ENCODE results near the gene COL1A1. TPM values are rescaled to one million over a fixed set of nuclear protein-coding genes. Genes with fewer than 3 reads are reported as not detected.
A peak's percentile ranks its signal among the peaks of the same experiment; 100 is the strongest.

Gene COL1A1
- total and polyA plus RNA-seq, 4 donors = 8.3 to 72.5 (median 35.8) TPM

DNA sequence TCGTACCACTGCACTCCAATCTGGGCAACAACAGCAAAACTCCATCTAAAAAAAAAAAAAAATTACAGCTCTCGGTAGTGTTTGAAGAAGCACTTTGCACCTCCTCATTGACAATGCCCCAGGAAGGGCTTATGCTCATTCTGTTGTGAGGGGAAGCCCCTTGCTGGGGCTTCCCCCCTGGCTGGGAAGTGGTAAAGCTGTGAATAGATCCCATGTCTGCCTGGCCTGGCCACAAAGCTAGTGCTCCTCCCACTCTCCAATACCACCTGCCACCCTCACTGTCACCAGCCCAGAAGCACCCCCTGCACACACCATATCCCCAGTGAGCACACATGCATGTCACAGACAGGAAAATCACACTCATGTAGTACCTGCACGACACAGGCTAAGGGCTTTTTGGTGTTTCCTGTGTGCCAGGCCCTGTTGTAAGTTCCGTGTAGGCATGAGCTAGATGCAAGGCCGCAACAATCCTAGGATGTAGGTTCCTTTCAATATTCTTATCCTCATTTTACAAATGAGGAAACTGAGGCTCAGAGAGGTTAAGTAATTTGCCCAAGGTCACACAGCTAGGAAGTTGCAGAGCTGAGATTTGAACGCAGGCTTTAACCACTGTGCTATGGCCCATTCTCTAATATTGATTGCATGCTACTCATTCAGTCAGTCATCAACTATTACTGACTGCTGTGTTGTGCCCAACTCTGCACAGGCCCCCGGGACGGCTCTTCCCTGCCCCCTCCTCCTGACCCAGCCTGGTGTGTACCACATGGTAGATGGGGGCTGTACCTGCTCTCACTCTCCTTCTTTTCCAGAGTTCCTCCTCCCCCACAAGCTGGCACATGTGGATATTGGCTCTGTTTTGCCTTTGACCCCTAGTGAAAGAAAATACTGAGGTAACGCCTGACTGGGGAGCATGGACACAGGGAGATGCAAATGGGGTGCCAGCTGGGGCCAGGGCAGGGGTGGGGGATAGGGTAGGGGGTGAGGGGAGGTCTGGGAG lies 11.9 kb upstream of the COL1A1 start:
- Histone ChIP-seq H3K27me3 (ENCODE audit: control insufficient read depth in 4 of 4, insufficient read depth in 4 of 4, low read length in 3 of 4) (no peaks in the 10 kb centered on the region), H3K4me1 (ENCODE audit: control insufficient read depth in 4 of 4, insufficient read depth in 4 of 4, low read length in 3 of 4) (peaks cover 3 to 13% (median 10%) of the 10 kb centered on the region in 4 donors), H3K9me3 (ENCODE audit: control insufficient read depth in 4 of 4, low read length in 3 of 4) (no peaks in the 10 kb centered on the region), H3K4me3 (ENCODE audit: low read depth in 1 of 3, low read length in 3 of 3) (no peak overlapping the region), H3K27ac (ENCODE audit: low read depth in 1 of 2, low read length in 2 of 2) (no peak overlapping the region), H3K9ac (ENCODE audit: low read depth in 1 of 2, low read length in 2 of 2) (no peak overlapping the region), H3K36me3 (ENCODE audit: control insufficient read depth in 4 of 4, insufficient read depth in 3 of 4, low read depth in 1 of 4, low read length in 3 of 4) (no peaks in the 10 kb centered on the region)
- TF ChIP-seq JUND (IDR thresholded peaks at IDR 0.05) (no peak), HNF4A (conservative IDR thresholded peaks at IDR 0.05) (peak in 1 of 2 donors; percentile 19)
- WGBS = 70% methylated on average over 9 of the region's 9 CpGs
- no peak for DNase-seq (ENCODE audit: low spot score)

DNA sequence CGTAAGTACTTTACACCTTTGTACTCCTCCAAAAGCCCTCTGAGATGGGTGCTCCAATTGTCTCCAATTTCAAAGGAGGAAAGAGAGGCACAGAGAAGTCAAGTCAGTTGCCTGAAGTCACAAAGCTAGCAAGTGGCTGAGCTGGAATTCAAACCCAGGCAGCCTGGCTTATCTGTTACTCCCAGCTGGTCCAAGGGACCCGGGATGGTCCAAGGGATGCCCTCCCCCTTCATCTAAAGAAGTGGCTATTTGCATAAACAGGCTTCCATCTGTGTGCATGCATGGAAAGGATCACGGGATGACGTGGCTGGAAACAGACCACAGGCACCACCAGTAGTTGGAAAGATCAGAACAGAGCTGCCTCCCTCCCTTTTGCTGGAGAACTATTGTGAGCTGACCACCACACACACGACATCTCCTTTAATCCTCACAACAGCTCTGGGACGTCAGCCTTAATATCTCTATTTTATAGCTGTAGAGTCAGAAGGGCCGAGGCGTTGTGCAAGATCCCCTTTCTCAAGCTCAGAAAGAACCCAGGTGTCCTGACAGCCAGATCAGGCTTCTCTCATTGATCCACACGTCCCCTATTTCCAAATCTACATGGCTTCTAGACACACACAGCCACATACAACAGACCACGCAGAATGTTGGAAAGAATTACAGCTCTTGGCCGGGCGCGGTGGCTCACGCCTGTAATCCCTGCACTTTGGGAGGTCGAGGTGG lies 10.9 kb upstream of the COL1A1 start:
- Histone ChIP-seq H3K9me3 (ENCODE audit: control insufficient read depth in 4 of 4, low read length in 3 of 4) (no peaks in the 10 kb centered on the region), H3K4me1 (ENCODE audit: control insufficient read depth in 4 of 4, insufficient read depth in 4 of 4, low read length in 3 of 4) (peaks cover 0 to 6% (median under 1%) of the 10 kb centered on the region in 4 donors), H3K27me3 (ENCODE audit: control insufficient read depth in 4 of 4, insufficient read depth in 4 of 4, low read length in 3 of 4) (no peaks in the 10 kb centered on the region), H3K4me3 (ENCODE audit: low read depth in 1 of 3, low read length in 3 of 3) (no peak overlapping the region), H3K36me3 (ENCODE audit: control insufficient read depth in 4 of 4, insufficient read depth in 3 of 4, low read depth in 1 of 4, low read length in 3 of 4) (no peaks in the 10 kb centered on the region), H3K9ac (ENCODE audit: low read depth in 1 of 2, low read length in 2 of 2) (no peak overlapping the region), H3K27ac (ENCODE audit: low read depth in 1 of 2, low read length in 2 of 2) (no peak overlapping the region)
- WGBS = 77% methylated on average over 15 of the region's 15 CpGs
- no peak for DNase-seq (ENCODE audit: low spot score)
- TF ChIP-seq, protein P1, sequence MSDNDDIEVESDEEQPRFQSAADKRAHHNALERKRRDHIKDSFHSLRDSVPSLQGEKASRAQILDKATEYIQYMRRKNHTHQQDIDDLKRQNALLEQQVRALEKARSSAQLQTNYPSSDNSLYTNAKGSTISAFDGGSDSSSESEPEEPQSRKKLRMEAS (IDR thresholded peaks at IDR 0.05) = no peak
- TF ChIP-seq SP1 (IDR thresholded peaks at IDR 0.05) (no peak), GABPA (IDR thresholded peaks at IDR 0.05 in 1 of 2, conservative IDR thresholded peaks at IDR 0.05 in 1 of 2) (no peak), HNF4G (IDR thresholded peaks at IDR 0.05) (no peak), NR2F2 (IDR thresholded peaks at IDR 0.05) (no peak)
- TF ChIP-seq, protein P2, sequence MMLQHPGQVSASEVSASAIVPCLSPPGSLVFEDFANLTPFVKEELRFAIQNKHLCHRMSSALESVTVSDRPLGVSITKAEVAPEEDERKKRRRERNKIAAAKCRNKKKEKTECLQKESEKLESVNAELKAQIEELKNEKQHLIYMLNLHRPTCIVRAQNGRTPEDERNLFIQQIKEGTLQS (IDR thresholded peaks at IDR 0.05) = no peak
- TF ChIP-seq, protein P3, sequence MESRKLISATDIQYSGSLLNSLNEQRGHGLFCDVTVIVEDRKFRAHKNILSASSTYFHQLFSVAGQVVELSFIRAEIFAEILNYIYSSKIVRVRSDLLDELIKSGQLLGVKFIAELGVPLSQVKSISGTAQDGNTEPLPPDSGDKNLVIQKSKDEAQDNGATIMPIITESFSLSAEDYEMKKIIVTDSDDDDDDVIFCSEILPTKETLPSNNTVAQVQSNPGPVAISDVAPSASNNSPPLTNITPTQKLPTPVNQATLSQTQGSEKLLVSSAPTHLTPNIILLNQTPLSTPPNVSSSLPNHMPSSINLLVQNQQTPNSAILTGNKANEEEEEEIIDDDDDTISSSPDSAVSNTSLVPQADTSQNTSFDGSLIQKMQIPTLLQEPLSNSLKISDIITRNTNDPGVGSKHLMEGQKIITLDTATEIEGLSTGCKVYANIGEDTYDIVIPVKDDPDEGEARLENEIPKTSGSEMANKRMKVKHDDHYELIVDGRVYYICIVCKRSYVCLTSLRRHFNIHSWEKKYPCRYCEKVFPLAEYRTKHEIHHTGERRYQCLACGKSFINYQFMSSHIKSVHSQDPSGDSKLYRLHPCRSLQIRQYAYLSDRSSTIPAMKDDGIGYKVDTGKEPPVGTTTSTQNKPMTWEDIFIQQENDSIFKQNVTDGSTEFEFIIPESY (IDR thresholded peaks at IDR 0.05) = no peak
- TF ChIP-seq, protein P4, sequence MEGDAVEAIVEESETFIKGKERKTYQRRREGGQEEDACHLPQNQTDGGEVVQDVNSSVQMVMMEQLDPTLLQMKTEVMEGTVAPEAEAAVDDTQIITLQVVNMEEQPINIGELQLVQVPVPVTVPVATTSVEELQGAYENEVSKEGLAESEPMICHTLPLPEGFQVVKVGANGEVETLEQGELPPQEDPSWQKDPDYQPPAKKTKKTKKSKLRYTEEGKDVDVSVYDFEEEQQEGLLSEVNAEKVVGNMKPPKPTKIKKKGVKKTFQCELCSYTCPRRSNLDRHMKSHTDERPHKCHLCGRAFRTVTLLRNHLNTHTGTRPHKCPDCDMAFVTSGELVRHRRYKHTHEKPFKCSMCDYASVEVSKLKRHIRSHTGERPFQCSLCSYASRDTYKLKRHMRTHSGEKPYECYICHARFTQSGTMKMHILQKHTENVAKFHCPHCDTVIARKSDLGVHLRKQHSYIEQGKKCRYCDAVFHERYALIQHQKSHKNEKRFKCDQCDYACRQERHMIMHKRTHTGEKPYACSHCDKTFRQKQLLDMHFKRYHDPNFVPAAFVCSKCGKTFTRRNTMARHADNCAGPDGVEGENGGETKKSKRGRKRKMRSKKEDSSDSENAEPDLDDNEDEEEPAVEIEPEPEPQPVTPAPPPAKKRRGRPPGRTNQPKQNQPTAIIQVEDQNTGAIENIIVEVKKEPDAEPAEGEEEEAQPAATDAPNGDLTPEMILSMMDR (IDR thresholded peaks at IDR 0.05; ENCODE audit: low read depth, low read length, missing input control) = no peak

Measured in liver (tissue), 9 donors.